IMR-90 (cell line): ENCODE data around the gene CEBPZ. TPM values are rescaled to one million over a fixed set of nuclear protein-coding genes. Genes with fewer than 3 reads are reported as not detected.

Source experiments
- ATAC-seq: fragments of 200-7000 bp; cut with Tn5 transposase; 2 replicates; pipeline ENCODE4 v1.9.1; 2020; ENCODE audit warnings: low read depth, mild to moderate bottlenecking, moderate library complexity
- BruUV-seq: library from RNA; stranded (reverse); fragments of 400-500 nt; replicated peaks from 2 replicates; lab custom pipeline; 2021; lab: Mats Ljungman, UMichigan
- CTCF ChIA-PET: fragments of 300-600 bp; formaldehyde crosslinking; extraction: SDS; loops from one replicate; lab custom pipeline; 2021; ENCODE audit warnings: antibody characterized with exemption; lab: Yijun Ruan, JAX
- POLR2A ChIA-PET: fragments of 300-600 bp; sonication (Branson Sonifier 250); formaldehyde crosslinking; loops from one replicate; lab custom pipeline; 2022; ENCODE audit warnings: antibody characterized with exemption; ENCODE audit not compliant: unreplicated experiment; lab: Charles Lee
- DNase-seq: peaks from one replicate; pipeline ENCODE4 v3.0.0; 2013
- H2AFZ ChIP-seq: replicated peaks from 2 replicates; pipeline ENCODE3; 2013; ENCODE audit warnings: low read length, mild to moderate bottlenecking; ENCODE audit not compliant: poor library complexity
- H2AK5ac ChIP-seq: 2 replicates; pipeline ENCODE4 v1.6.1; 2013; ENCODE audit warnings: low read depth, low read length, inconsistent platforms
- H2AK9ac ChIP-seq: replicated peaks from 2 replicates; pipeline ENCODE3; 2013; ENCODE audit warnings: mild to moderate bottlenecking, low read depth, low read length, moderate library complexity; ENCODE audit not compliant: poor library complexity
- H2BK120ac ChIP-seq: 2 replicates; pipeline ENCODE4 v1.6.1; 2013; ENCODE audit warnings: low read depth, low read length, inconsistent platforms
- H2BK15ac ChIP-seq: 3 replicates; pipeline ENCODE4 v1.6.1; 2013; ENCODE audit warnings: low read depth, low read length, inconsistent platforms
- H2BK20ac ChIP-seq: 2 replicates; pipeline ENCODE4 v1.6.1; 2013; ENCODE audit warnings: low read depth, mild to moderate bottlenecking, inconsistent platforms, low read length, moderate library complexity
- H2BK5ac ChIP-seq: 2 replicates; pipeline ENCODE4 v1.6.1; 2013; ENCODE audit warnings: mild to moderate bottlenecking, low read depth, low read length, inconsistent platforms; ENCODE audit not compliant: poor library complexity, severe bottlenecking
- H3K14ac ChIP-seq: replicated peaks from 2 replicates; pipeline ENCODE4 v1.6.1; 2013; ENCODE audit warnings: low read depth, low read length, inconsistent platforms
- H3K18ac ChIP-seq: 2 replicates; pipeline ENCODE4 v1.6.1; 2013; ENCODE audit warnings: low read depth, low read length, control low read depth
- H3K23ac ChIP-seq: 2 replicates; pipeline ENCODE4 v1.6.1; 2013; ENCODE audit warnings: low read depth, low read length, inconsistent platforms
- H3K27ac ChIP-seq: 2 replicates; pipeline ENCODE4 v1.5.1; 2013; ENCODE audit warnings: mild to moderate bottlenecking, control low read depth, low read length; ENCODE audit not compliant: insufficient read depth
- H3K27me3 ChIP-seq: 2 replicates; pipeline ENCODE4 v1.6.1; 2013; ENCODE audit warnings: low read length; ENCODE audit not compliant: control insufficient read depth, insufficient read depth
- H3K36me3 ChIP-seq: 2 replicates; pipeline ENCODE4 v1.6.1; 2013; ENCODE audit warnings: low read length, mixed read lengths; ENCODE audit not compliant: control insufficient read depth, insufficient read depth
- H3K4ac ChIP-seq: 2 replicates; pipeline ENCODE4 v1.6.1; 2013; ENCODE audit warnings: low read depth, low read length, inconsistent platforms
- H3K4me1 ChIP-seq: 2 replicates; pipeline ENCODE4 v1.6.1; 2013; ENCODE audit warnings: low read length, mixed read lengths; ENCODE audit not compliant: control insufficient read depth, insufficient read depth
- H3K4me2 ChIP-seq: 2 replicates; pipeline ENCODE4 v1.6.1; 2013; ENCODE audit warnings: low read depth, mild to moderate bottlenecking, control low read depth, low read length, moderate library complexity
- H3K4me3 ChIP-seq: 2 replicates; pipeline ENCODE4 v1.5.1; 2013; ENCODE audit warnings: low read depth, mild to moderate bottlenecking, control low read depth, low read length, moderate library complexity; ENCODE audit not compliant: insufficient read depth
- H3K56ac ChIP-seq: 2 replicates; pipeline ENCODE4 v1.6.1; 2013; ENCODE audit warnings: low read length, inconsistent platforms; ENCODE audit not compliant: insufficient read depth; ENCODE audit errors: extremely low read depth
- H3K79me1 ChIP-seq, 2 experiments: 2 replicates each; pipeline ENCODE4 v1.6.1; 2013; ENCODE audit warnings: low read length in 2 of 2, inconsistent platforms in 1 of 2, low read depth in 1 of 2
- H3K9ac ChIP-seq: 2 replicates; pipeline ENCODE4 v1.6.1; 2013; ENCODE audit warnings: low read depth, low read length, control low read depth
- H3K9me1 ChIP-seq: 2 replicates; pipeline ENCODE4 v1.6.1; 2013; ENCODE audit warnings: low read length, inconsistent platforms; ENCODE audit not compliant: insufficient read depth
- H3K9me3 ChIP-seq: 2 replicates; pipeline ENCODE4 v1.6.1; 2013; ENCODE audit warnings: low read length; ENCODE audit not compliant: control insufficient read depth, insufficient read depth
- H4K20me1 ChIP-seq: 2 replicates; pipeline ENCODE4 v1.6.1; 2013; ENCODE audit warnings: low read length, inconsistent platforms; ENCODE audit not compliant: insufficient read depth
- H4K5ac ChIP-seq: 2 replicates; pipeline ENCODE4 v1.6.1; 2013; ENCODE audit warnings: mild to moderate bottlenecking, low read depth, low read length, control low read depth
- H4K8ac ChIP-seq, 2 experiments: 2 replicates each; pipeline ENCODE4 v1.6.1; 2013; ENCODE audit warnings: low read depth in 2 of 2, low read length in 2 of 2, control low read depth in 1 of 2, inconsistent platforms in 1 of 2
- H4K91ac ChIP-seq: 2 replicates; pipeline ENCODE4 v1.6.1; 2013; ENCODE audit warnings: low read depth, low read length, inconsistent platforms; ENCODE audit not compliant: insufficient read depth
- BHLHE40 ChIP-seq: fragments of 150-350 bp; IDR thresholded peaks from 2 replicates; pipeline ENCODE4 v1.6.1; 2016; ENCODE audit warnings: mild to moderate bottlenecking, low read depth, low read length
- CEBPB ChIP-seq: IDR thresholded peaks from 2 replicates; pipeline ENCODE4 v1.6.1; 2012; ENCODE audit warnings: low read depth, low read length, improper control_type of control experiment
- CHD1 ChIP-seq: IDR thresholded peaks from 2 replicates; pipeline ENCODE4 v1.6.1; 2012; ENCODE audit warnings: low read depth, low read length, improper control_type of control experiment
- CTCF ChIP-seq: conservative IDR thresholded peaks from 2 replicates; pipeline ENCODE4 v1.5.1; 2012; ENCODE audit warnings: mild to moderate bottlenecking, low read depth, low read length, improper control_type of control experiment
- ELK1 ChIP-seq: fragments of 150-350 bp; IDR thresholded peaks from 2 replicates; pipeline ENCODE4 v1.6.1; 2016; ENCODE audit warnings: low read depth, mild to moderate bottlenecking, low read length, moderate library complexity, borderline replicate concordance
- FOS ChIP-seq: fragments of 150-350 bp; IDR thresholded peaks from 2 replicates; pipeline ENCODE4 v1.6.1; 2016; ENCODE audit warnings: low read depth, low read length
- MAFK ChIP-seq: IDR thresholded peaks from 2 replicates; pipeline ENCODE4 v1.6.1; 2012; ENCODE audit warnings: low read depth, low read length, improper control_type of control experiment
- MAZ ChIP-seq: IDR thresholded peaks from 2 replicates; pipeline ENCODE4 v1.6.1; 2012; ENCODE audit warnings: low read depth, mild to moderate bottlenecking, low read length, improper control_type of control experiment, moderate library complexity, borderline replicate concordance
- MXI1 ChIP-seq: IDR thresholded peaks from 2 replicates; pipeline ENCODE4 v1.6.1; 2012; ENCODE audit warnings: low read depth, mild to moderate bottlenecking, low read length, moderate library complexity, borderline replicate concordance
- NFE2L2 ChIP-seq: fragments of 150-350 bp; IDR thresholded peaks from 2 replicates; pipeline ENCODE4 v1.6.1; 2016; ENCODE audit warnings: low read depth, mild to moderate bottlenecking, low read length
- POLR2A ChIP-seq: IDR thresholded peaks from 2 replicates; pipeline ENCODE4 v1.6.1; 2012; ENCODE audit warnings: mild to moderate bottlenecking, low read depth, low read length
- RAD21 ChIP-seq: IDR thresholded peaks from 2 replicates; pipeline ENCODE4 v1.6.1; 2012; ENCODE audit warnings: low read length, improper control_type of control experiment
- RCOR1 ChIP-seq: IDR thresholded peaks from 2 replicates; pipeline ENCODE4 v1.6.1; 2012; ENCODE audit warnings: mild to moderate bottlenecking, low read length, improper control_type of control experiment; ENCODE audit not compliant: insufficient replicate concordance
- RFX5 ChIP-seq: IDR thresholded peaks from 2 replicates; pipeline ENCODE4 v1.8.0; 2012; ENCODE audit warnings: low read depth, mild to moderate bottlenecking, low read length, moderate library complexity
- SMC3 ChIP-seq: fragments of 150-350 bp; IDR thresholded peaks from 2 replicates; pipeline ENCODE4 v1.6.1; 2016; ENCODE audit warnings: low read depth, mild to moderate bottlenecking, antibody characterized with exemption, low read length, moderate library complexity
- whole genome bisulfite sequencing, 2 experiments: methylation state at CpG; one replicate each; pipeline versions ENCODE4 v1.1.5 to v1.1.7; 2013; ENCODE audit warnings: missing lambda C conversion rate in 2 of 2; ENCODE audit not compliant: insufficient read length in 1 of 2; ENCODE audit errors: extremely low coverage in 2 of 2; 5-methylcytosine and 5-hydroxymethylcytosine counted together
- dilution Hi-C: fragments of 300-500 bp; cut with HindIII; formaldehyde crosslinking; loops from one replicate; pipeline ENCODE4 v1.14.3; 2018; ENCODE audit warnings: low sequenced_read_pairs; ENCODE audit not compliant: unreplicated experiment
- in situ Hi-C: fragments of 300-500 bp; cut with MboI; formaldehyde crosslinking; loops from 3 replicates; pipeline ENCODE4 v1.14.3; 2019; ENCODE audit warnings: low sequenced_read_pairs, inconsistent platforms, mixed read lengths
- intact Hi-C: fragments of 100-400 bp; cut with micrococcal nuclease; formaldehyde crosslinking; loops from 2 replicates; pipeline ENCODE4 v1.10.0; 2022
- polyA plus RNA-seq, 3 experiments: library from polyadenylated mRNA; depleted of rRNA; stranded (reverse); fragments of >200 nt; gene quantifications; 2 replicates each; pipeline ENCODE4 v1.2.3, GENCODE V29; 2012; ENCODE audit warnings: low replicate concordance in 1 of 3
- total RNA-seq: library from RNA; depleted of rRNA; stranded (reverse); fragments of >200 nt; gene quantifications from 2 replicates; pipeline ENCODE4 v1.2.3, GENCODE V29; 2012
- TF ChIP-seq, protein P1 (sequence below): fragments of 150-350 bp; IDR thresholded peaks from 2 replicates; pipeline ENCODE4 v1.6.1; 2017; ENCODE audit warnings: mild to moderate bottlenecking, antibody characterized with exemption, low read length, low read depth

Gene CEBPZ
- total and polyA plus RNA-seq, 2 of the 4 experiments (the other 2 are of a cell fraction), result 9.4 to 33.3 TPM

GRCh38 chr2:37228788-37229187 lies 2.6 kb downstream of the CEBPZ start:
- CTCF ChIA-PET, result no interaction called here
- ATAC-seq (no peak), DNase-seq (no peak)
- H2BK120ac ChIP-seq, result no peak overlapping the region
- in situ Hi-C loops, result no loop called here
- H4K91ac ChIP-seq, result no peak overlapping the region
- H3K27ac ChIP-seq, result no peak overlapping the region
- no peak overlapping the region for H2AFZ ChIP-seq
- no peak overlapping the region for H3K18ac ChIP-seq
- no TSS peak for BruUV-seq
- H3K27me3 ChIP-seq, result no peaks in the 10 kb centered on the region
- no peak overlapping the region for H2BK20ac ChIP-seq
- H3K23ac ChIP-seq, result no peak overlapping the region
- H3K4me2 ChIP-seq, result no peak overlapping the region
- no peak overlapping the region for H4K8ac ChIP-seq
- WGBS, 2 experiments, result no CpG with 5 or more reads among the region's 3 CpGs
- dilution Hi-C loops, result no loop called here
- no peak overlapping the region for H3K56ac ChIP-seq
- H2BK15ac ChIP-seq, result no peak overlapping the region
- peaks cover 13% of the 10 kb centered on the region for H3K36me3 ChIP-seq
- intact Hi-C loops, result no loop called here
- H2BK5ac ChIP-seq, result no peak overlapping the region
- H4K5ac ChIP-seq, result no peak overlapping the region
- H3K9me3 ChIP-seq, result no peaks in the 10 kb centered on the region
- TF ChIP-seq, protein P1, sequence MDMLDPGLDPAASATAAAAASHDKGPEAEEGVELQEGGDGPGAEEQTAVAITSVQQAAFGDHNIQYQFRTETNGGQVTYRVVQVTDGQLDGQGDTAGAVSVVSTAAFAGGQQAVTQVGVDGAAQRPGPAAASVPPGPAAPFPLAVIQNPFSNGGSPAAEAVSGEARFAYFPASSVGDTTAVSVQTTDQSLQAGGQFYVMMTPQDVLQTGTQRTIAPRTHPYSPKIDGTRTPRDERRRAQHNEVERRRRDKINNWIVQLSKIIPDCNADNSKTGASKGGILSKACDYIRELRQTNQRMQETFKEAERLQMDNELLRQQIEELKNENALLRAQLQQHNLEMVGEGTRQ, result no peak
- TF ChIP-seq MAZ (no peak), BHLHE40 (no peak), POLR2A (no peak), RFX5 (no peak), ELK1 (no peak), CHD1 (no peak), CTCF (no peak), MAFK (no peak), FOS (no peak), CEBPB (no peak), RCOR1 (no peak), MXI1 (no peak), NFE2L2 (no peak), SMC3 (no peak), RAD21 (no peak)
- no peak overlapping the region for H3K14ac ChIP-seq
- peaks cover 39 to 70% of the 10 kb centered on the region in 2 experiments for H3K79me1 ChIP-seq
- peaks cover 17% of the 10 kb centered on the region for H4K20me1 ChIP-seq
- H2AK5ac ChIP-seq, result no peak overlapping the region
- H3K4me3 ChIP-seq, result no peak overlapping the region
- no peak overlapping the region for H2AK9ac ChIP-seq
- POLR2A ChIA-PET, result no interaction called here
- H3K9ac ChIP-seq, result no peak overlapping the region
- H3K4me1 ChIP-seq, result peaks cover 6% of the 10 kb centered on the region
- peaks cover 14% of the 10 kb centered on the region for H3K9me1 ChIP-seq
- no peak overlapping the region for H3K4ac ChIP-seq
